ENCODE measurements around the gene PFDN6. TPM values are rescaled to one million over a fixed set of nuclear protein-coding genes. Genes with fewer than 3 reads are reported as not detected.
A peak's percentile ranks its signal among the peaks of the same experiment; 100 is the strongest.
"Not testable (repeated sequence)": the region's sequence is repeated elsewhere in the genome, so short reads cannot be mapped to it uniquely, and the experiment has no call there.

Gene PFDN6
- total RNA-seq, 2 donors from 2014 or later, result 92.9 to 103 TPM

GRCh38 chr6:33271468-33272274 lies 17.7 kb upstream of the PFDN6 start, which contains the start of the genes RPS18 and VPS52:
Gene RPS18 (plus strand): TSS chr6:33272075. CDS start chr6:33272120, 45 bp downstream.
Gene VPS52 (minus strand): TSS chr6:33271876. CDS start chr6:33271675, 201 bp downstream.
- DNase-seq (ENCODE audit: low spot score in 2 of 2), result peak; percentile 88 to 90
- ATAC-seq, result peak; percentile 93 to 95
- no peaks in the 10 kb centered on the region for H3K9me3 Mint-ChIP-seq
- peaks cover 63 to 71% of the 10 kb centered on the region in 2 donors for H3K36me3 Mint-ChIP-seq
- H3K27ac Mint-ChIP-seq, result peak within 1 kb of the TSS; percentile 98 to 99

GRCh38 chr6:33272275-33273128 lies 16.9 kb upstream of the PFDN6 start:
- Mint-ChIP-seq H3K27ac (peak overlapping the region; percentile 98 to 99), H3K9me3 (no peaks in the 10 kb centered on the region), H3K36me3 (peaks cover 64 to 71% of the 10 kb centered on the region in 2 donors)
- DNase-seq (ENCODE audit: low spot score in 2 of 2), result no peak
- peak; percentile 4 to 5 for ATAC-seq

- H3K27ac Mint-ChIP-seq, result peak overlapping the region; percentile 98 to 99
- ATAC-seq, result no peak
- no peaks in the 10 kb centered on the region for H3K9me3 Mint-ChIP-seq
- DNase-seq (ENCODE audit: low spot score in 2 of 2), result no peak
- H3K36me3 Mint-ChIP-seq, result peaks cover 64 to 65% of the 10 kb centered on the region in 2 donors
Observed at GRCh38 chr6:33273129-33273923, 16.1 kb upstream of the PFDN6 start.

GRCh38 chr6:33273924-33274902 lies 15.2 kb upstream of the PFDN6 start:
- Mint-ChIP-seq H3K9me3 (no peaks in the 10 kb centered on the region), H3K27ac (peak overlapping the region; percentile 90 to 96), H3K36me3 (peaks cover 60 to 64% of the 10 kb centered on the region in 2 donors)
- DNase-seq (ENCODE audit: low spot score in 2 of 2), result no peak
- no peak for ATAC-seq

GRCh38 chr6:33275795-33276580 lies 13.4 kb upstream of the PFDN6 start:
- H3K36me3 Mint-ChIP-seq, result peaks cover 53 to 58% of the 10 kb centered on the region in 2 donors
- not testable (repeated sequence) for ATAC-seq
- H3K27ac Mint-ChIP-seq, result peak overlapping the region; percentile 90 to 95

GRCh38 chr6:33276581-33276863 lies 12.9 kb upstream of the PFDN6 start:
- DNase-seq (ENCODE audit: low spot score in 2 of 2), result no peak
- ATAC-seq, result no peak
- peak overlapping the region; percentile 90 to 95 for H3K27ac Mint-ChIP-seq
- no peaks in the 10 kb centered on the region for H3K9me3 Mint-ChIP-seq
- peaks cover 48 to 53% of the 10 kb centered on the region in 2 donors for H3K36me3 Mint-ChIP-seq

More at GRCh38 chr6:33275795-33276580, 13.4 kb upstream of the PFDN6 start:
- H3K9me3 Mint-ChIP-seq; DNase-seq (ENCODE audit: low spot score in 2 of 2): not testable (repeated sequence)

GRCh38 chr6:33276864-33277662 lies 12.3 kb upstream of the PFDN6 start, which contains the start of gene B3GALT4:
Gene B3GALT4 (plus strand): TSS chr6:33277123. CDS start chr6:33277420, 297 bp downstream.
- Mint-ChIP-seq H3K27ac (peak within 1 kb of the TSS; percentile 90 to 96), H3K36me3 (peaks cover 42 to 48% of the 10 kb centered on the region in 2 donors), H3K9me3 (no peaks in the 10 kb centered on the region)
- peak; percentile 80 to 89 for DNase-seq (ENCODE audit: low spot score in 2 of 2)
- peak; percentile 75 to 79 for ATAC-seq

GRCh38 chr6:33277663-33278391 lies 11.6 kb upstream of the PFDN6 start:
- H3K36me3 Mint-ChIP-seq, result peaks cover 35 to 40% of the 10 kb centered on the region in 2 donors
- no peaks in the 10 kb centered on the region for H3K9me3 Mint-ChIP-seq
- ATAC-seq, result peak in 1 of 2 donors; percentile 2
- peak overlapping the region; percentile 90 to 96 for H3K27ac Mint-ChIP-seq
- DNase-seq (ENCODE audit: low spot score in 2 of 2), result no peak

GRCh38 chr6:33278392-33278741 lies 11.0 kb upstream of the PFDN6 start:
- Mint-ChIP-seq H3K36me3 (peaks cover 29 to 35% of the 10 kb centered on the region in 2 donors), H3K27ac (peak overlapping the region in 1 of 2 donors; percentile 90), H3K9me3 (no peaks in the 10 kb centered on the region)
- DNase-seq (ENCODE audit: low spot score in 2 of 2), result no peak
- no peak for ATAC-seq

GRCh38 chr6:33278810-33279209 lies 10.6 kb upstream of the PFDN6 start:
- Mint-ChIP-seq H3K9me3 (no peaks in the 10 kb centered on the region), H3K36me3 (peaks cover 27 to 30% of the 10 kb centered on the region in 2 donors), H3K27ac (peak overlapping the region in 1 of 2 donors; percentile 90)
- DNase-seq (ENCODE audit: low spot score in 2 of 2) (no peak), ATAC-seq (no peak)

GRCh38 chr6:33279257-33279695 lies 10.1 kb upstream of the PFDN6 start:
- DNase-seq (ENCODE audit: low spot score in 2 of 2) (no peak), ATAC-seq (no peak)
- Mint-ChIP-seq H3K27ac (no peak overlapping the region), H3K36me3 (peaks cover 23 to 26% of the 10 kb centered on the region in 2 donors), H3K9me3 (no peaks in the 10 kb centered on the region)

GRCh38 chr6:33279971-33280511 lies 9.4 kb upstream of the PFDN6 start:
- Mint-ChIP-seq H3K27ac (peak overlapping the region; percentile 40 to 81), H3K9me3 (no peaks in the 10 kb centered on the region), H3K36me3 (peaks cover 16 to 18% of the 10 kb centered on the region in 2 donors)
- no peak for DNase-seq (ENCODE audit: low spot score in 2 of 2)
- no peak for ATAC-seq

GRCh38 chr6:33280539-33280938 lies 8.9 kb upstream of the PFDN6 start:
- no peak for DNase-seq (ENCODE audit: low spot score in 2 of 2)
- Mint-ChIP-seq H3K9me3 (no peaks in the 10 kb centered on the region), H3K36me3 (peaks cover 11 to 13% of the 10 kb centered on the region in 2 donors), H3K27ac (peak overlapping the region; percentile 40 to 81)
- no peak for ATAC-seq

Measured in activated naive CD4-positive, alpha-beta T cell treated with anti-CD3 and anti-CD28 coated beads, Interleukin-2, amount 50 U/mL, for 72 hours (primary cell).